ENCODE measurements around the gene PLA2G2C. TPM values are rescaled to one million over a fixed set of nuclear protein-coding genes. Genes with fewer than 3 reads are reported as not detected.
A peak's percentile ranks its signal among the peaks of the same experiment; 100 is the strongest.

Gene PLA2G2C
- total and polyA plus RNA-seq, 2 experiments from 2014 or later: not detected

DNA sequence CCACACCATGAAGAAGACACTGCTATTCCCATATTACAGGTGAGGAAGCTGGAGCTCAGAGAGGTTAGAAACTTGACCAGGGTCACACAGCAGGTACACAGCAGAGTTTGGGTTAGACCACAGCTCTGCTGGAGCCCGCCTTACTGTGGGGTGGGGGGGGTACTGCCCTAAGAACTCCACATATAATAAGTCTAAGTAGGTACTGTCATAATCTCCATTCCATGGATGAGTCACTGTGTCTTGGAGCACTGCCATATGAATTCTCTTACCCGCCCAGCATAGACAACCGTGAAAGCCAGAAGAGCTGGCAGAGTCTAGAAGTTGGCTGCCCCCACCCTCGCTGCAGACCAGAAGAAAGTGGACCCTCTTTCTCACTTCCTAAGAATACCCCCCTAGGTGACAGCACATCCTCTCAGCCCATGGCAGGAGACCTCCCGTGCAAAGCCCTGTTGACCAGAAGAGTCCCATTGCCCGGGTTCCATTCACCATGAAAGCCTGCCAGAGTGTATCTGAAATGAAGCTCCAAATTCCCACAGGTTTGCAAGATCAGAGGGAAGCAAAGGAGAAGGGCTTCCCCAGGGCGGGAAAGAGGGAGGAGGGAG, 61.8 kb downstream of the PLA2G2C start:
- no peaks in the 10 kb centered on the region for H3K9me3 ChIP-seq (ENCODE audit: low read depth)
- no peaks in the 10 kb centered on the region for H3K36me3 ChIP-seq
- H3K4me3 ChIP-seq: no peak overlapping the region
- TF ChIP-seq, protein P1, sequence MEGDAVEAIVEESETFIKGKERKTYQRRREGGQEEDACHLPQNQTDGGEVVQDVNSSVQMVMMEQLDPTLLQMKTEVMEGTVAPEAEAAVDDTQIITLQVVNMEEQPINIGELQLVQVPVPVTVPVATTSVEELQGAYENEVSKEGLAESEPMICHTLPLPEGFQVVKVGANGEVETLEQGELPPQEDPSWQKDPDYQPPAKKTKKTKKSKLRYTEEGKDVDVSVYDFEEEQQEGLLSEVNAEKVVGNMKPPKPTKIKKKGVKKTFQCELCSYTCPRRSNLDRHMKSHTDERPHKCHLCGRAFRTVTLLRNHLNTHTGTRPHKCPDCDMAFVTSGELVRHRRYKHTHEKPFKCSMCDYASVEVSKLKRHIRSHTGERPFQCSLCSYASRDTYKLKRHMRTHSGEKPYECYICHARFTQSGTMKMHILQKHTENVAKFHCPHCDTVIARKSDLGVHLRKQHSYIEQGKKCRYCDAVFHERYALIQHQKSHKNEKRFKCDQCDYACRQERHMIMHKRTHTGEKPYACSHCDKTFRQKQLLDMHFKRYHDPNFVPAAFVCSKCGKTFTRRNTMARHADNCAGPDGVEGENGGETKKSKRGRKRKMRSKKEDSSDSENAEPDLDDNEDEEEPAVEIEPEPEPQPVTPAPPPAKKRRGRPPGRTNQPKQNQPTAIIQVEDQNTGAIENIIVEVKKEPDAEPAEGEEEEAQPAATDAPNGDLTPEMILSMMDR (IDR thresholded peaks at IDR 0.05; ENCODE audit: low read depth, low read length): no peak
- H3K27me3 ChIP-seq: peaks cover 10% of the 10 kb centered on the region
- H3K4me1 ChIP-seq (ENCODE audit: low read depth): no peaks in the 10 kb centered on the region
- DNase-seq (ENCODE audit: low read depth in 1 of 2, low spot score in 1 of 2): peak in 1 of 2 donors; percentile 91
- H3K27ac ChIP-seq: no peak overlapping the region

DNA sequence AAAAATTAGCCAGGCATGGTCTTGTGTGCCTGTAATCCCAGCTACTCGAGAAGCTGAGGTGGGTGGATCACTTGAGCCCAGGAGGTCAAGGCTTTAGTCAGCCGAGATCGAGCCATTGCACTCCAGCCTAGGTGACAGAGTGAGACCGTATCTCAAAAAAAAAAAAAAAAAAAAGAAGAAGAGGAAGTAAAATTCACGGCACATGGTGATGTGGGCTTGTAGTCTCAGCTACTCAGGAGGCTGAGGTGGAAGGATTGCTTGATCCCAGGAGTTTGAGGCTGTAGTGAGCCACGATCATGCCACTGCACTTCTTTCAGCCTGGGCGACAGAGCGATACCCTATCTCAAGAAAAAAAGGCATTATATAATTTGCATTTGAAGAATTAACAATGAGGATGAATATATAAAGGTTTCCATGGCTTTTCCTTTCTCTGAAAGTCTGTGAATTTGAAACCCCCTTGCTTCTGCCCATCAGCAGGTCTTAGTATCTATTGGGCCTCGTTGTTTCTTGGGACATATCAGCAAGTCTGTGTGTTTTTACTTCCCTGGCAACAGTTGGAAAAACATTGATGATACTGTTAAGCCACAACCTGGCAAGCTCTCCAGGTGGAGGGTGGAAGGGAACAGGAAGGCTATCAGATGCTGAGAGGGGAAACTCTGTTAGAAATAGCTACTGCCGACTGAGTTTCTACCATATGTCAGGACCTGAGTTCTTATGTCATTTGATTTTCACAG, 62.4 kb downstream of the PLA2G2C start:
- H3K4me1 ChIP-seq (ENCODE audit: low read depth): no peaks in the 10 kb centered on the region
- H3K27ac ChIP-seq: no peak overlapping the region
- H3K27me3 ChIP-seq: peaks cover 15% of the 10 kb centered on the region
- no peaks in the 10 kb centered on the region for H3K36me3 ChIP-seq
- TF ChIP-seq, protein P1 (IDR thresholded peaks at IDR 0.05; ENCODE audit: low read depth, low read length): no peak
- H3K9me3 ChIP-seq (ENCODE audit: low read depth): no peaks in the 10 kb centered on the region
- peak in 1 of 2 donors; percentile 21 for DNase-seq (ENCODE audit: low read depth in 1 of 2, low spot score in 1 of 2)
- no peak overlapping the region for H3K4me3 ChIP-seq

DNA sequence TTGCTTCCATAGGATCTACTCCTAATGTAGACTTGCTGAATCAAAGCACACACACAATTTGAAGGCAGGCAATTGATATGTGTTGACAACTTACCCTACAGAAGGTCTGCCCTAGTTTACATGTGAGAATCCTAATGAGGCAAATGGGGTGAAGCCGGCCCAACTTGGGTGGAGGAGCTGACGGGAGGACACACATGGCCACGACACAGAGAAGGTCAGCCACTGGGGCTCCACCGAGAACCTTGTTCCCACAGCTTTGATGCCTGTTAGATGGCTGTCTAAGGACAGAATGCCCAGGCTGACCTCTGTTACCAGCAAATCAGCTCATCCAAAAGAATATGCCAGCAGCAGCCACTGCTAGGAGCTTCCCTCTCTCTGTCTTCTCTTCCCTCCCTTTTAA, 65.5 kb downstream of the PLA2G2C start:
- DNase-seq (ENCODE audit: low read depth in 1 of 2, low spot score in 1 of 2): no peak
- H3K27me3 ChIP-seq: peaks cover 17% of the 10 kb centered on the region
- TF ChIP-seq, protein P1 (IDR thresholded peaks at IDR 0.05; ENCODE audit: low read depth, low read length): no peak
- no peaks in the 10 kb centered on the region for H3K36me3 ChIP-seq
- H3K9me3 ChIP-seq (ENCODE audit: low read depth): no peaks in the 10 kb centered on the region
- H3K4me3 ChIP-seq: no peak overlapping the region
- no peak overlapping the region for H3K27ac ChIP-seq
- no peaks in the 10 kb centered on the region for H3K4me1 ChIP-seq (ENCODE audit: low read depth)

DNA sequence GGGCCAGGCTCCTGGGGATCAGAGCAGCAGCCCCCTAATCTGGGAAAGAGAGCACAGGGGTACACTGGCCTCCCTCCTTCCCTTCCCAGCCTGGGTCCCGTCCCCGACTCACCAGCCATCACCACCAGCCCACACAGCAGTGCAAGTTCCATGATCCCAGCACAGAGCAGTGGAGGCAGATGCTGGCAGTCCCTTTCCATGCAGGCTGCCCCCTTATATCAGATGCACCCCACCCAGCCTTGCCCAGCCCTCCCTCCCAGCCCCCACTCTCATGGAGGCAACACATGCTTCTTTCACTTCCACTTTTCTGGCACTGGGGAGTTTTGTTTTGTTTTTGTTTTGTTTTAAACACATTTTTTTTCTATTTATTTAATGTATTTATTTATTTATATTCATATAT, 67.0 kb downstream of the PLA2G2C start, which contains the start of gene PLA2G2D:
Gene PLA2G2D (minus strand): TSS at position 190 of the 400 bp plus-strand sequence. CDS start 38 bp downstream, at position 152.
- Histone ChIP-seq H3K27me3 (peaks cover 17% of the 10 kb centered on the region), H3K4me1 (ENCODE audit: low read depth) (no peaks in the 10 kb centered on the region), H3K4me3 (no peak within 1 kb of the TSS), H3K36me3 (no peaks in the 10 kb centered on the region), H3K27ac (no peak within 1 kb of the TSS), H3K9me3 (ENCODE audit: low read depth) (no peaks in the 10 kb centered on the region)
- no peak for DNase-seq (ENCODE audit: low read depth in 1 of 2, low spot score in 1 of 2)
- TF ChIP-seq, protein P1 (IDR thresholded peaks at IDR 0.05; ENCODE audit: low read depth, low read length): no peak

DNA sequence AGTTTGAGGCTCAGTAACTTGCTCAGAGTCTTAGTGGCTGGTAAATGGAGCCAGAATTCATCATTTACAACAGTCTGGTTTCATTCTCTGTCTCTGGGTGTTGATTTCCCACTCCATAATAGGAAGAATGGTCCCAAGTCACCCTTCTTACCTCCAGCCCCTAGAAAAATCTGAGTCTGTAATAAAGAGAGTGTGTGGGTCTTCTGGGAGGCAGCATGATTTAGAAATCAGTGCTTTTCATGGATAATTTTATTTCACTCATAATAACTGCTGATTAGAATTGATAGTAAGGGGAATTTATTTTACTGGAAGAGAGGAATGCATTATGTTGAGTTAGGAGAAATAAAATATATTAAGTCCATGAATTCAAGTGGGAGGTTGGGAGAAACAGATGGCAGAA, 69.1 kb downstream of the PLA2G2C start:
- Histone ChIP-seq H3K4me1 (ENCODE audit: low read depth) (no peaks in the 10 kb centered on the region), H3K27me3 (peaks cover 17% of the 10 kb centered on the region), H3K4me3 (no peak overlapping the region), H3K27ac (no peak overlapping the region), H3K36me3 (no peaks in the 10 kb centered on the region), H3K9me3 (ENCODE audit: low read depth) (no peaks in the 10 kb centered on the region)
- no peak for DNase-seq (ENCODE audit: low read depth in 1 of 2, low spot score in 1 of 2)
- TF ChIP-seq, protein P1 (IDR thresholded peaks at IDR 0.05; ENCODE audit: low read depth, low read length): no peak
